Measurements from ENCODE around the gene CPLX1. TPM values are rescaled to one million over a fixed set of nuclear protein-coding genes. Genes with fewer than 3 reads are reported as not detected.
"Not testable (repeated sequence)": the region's sequence is repeated elsewhere in the genome, so short reads cannot be mapped to it uniquely, and the experiment has no call there.

CPLX1 gene
- total RNA-seq, 4 donors from 2014 or later: 0.12 to 0.34 (median 0.13) TPM; not detected in 1

DNA sequence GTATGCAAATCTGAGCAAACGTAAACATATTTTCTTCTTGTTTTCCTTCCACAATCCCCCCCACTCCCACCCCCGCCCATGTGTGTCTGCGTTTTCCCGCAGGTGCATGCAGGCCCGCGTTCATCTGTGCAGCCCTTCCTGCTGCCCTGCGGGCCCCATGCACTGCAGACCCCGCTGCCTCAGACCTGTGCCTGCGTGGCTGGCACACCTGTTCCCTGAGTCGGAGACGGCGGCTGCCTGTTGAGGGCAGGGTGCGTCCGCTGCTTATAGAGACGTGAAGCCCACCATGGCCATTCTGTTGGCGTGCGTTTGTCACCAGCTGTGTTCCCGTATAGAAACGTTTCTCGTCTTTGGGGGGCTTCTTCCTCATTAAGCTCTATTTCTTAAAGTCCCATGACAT is 68.8 kb downstream of the CPLX1 start:
- DNase-seq (ENCODE audit: low spot score in 2 of 2): no peak
- no peak overlapping the region for H3K4me3 ChIP-seq (ENCODE audit: low read depth, poor library complexity, severe bottlenecking)
- intact Hi-C loops (cut with DNase I; ENCODE audit: low total_unique reads): no loop called here
- TF ChIP-seq, protein P1, sequence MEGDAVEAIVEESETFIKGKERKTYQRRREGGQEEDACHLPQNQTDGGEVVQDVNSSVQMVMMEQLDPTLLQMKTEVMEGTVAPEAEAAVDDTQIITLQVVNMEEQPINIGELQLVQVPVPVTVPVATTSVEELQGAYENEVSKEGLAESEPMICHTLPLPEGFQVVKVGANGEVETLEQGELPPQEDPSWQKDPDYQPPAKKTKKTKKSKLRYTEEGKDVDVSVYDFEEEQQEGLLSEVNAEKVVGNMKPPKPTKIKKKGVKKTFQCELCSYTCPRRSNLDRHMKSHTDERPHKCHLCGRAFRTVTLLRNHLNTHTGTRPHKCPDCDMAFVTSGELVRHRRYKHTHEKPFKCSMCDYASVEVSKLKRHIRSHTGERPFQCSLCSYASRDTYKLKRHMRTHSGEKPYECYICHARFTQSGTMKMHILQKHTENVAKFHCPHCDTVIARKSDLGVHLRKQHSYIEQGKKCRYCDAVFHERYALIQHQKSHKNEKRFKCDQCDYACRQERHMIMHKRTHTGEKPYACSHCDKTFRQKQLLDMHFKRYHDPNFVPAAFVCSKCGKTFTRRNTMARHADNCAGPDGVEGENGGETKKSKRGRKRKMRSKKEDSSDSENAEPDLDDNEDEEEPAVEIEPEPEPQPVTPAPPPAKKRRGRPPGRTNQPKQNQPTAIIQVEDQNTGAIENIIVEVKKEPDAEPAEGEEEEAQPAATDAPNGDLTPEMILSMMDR (IDR thresholded peaks at IDR 0.05): no peak
- no peak for TF ChIP-seq POLR2A (IDR thresholded peaks at IDR 0.05)
- 93 to 94% methylated on average over 20 of the region's 20 CpGs for whole genome bisulfite sequencing, 2 donors

DNA sequence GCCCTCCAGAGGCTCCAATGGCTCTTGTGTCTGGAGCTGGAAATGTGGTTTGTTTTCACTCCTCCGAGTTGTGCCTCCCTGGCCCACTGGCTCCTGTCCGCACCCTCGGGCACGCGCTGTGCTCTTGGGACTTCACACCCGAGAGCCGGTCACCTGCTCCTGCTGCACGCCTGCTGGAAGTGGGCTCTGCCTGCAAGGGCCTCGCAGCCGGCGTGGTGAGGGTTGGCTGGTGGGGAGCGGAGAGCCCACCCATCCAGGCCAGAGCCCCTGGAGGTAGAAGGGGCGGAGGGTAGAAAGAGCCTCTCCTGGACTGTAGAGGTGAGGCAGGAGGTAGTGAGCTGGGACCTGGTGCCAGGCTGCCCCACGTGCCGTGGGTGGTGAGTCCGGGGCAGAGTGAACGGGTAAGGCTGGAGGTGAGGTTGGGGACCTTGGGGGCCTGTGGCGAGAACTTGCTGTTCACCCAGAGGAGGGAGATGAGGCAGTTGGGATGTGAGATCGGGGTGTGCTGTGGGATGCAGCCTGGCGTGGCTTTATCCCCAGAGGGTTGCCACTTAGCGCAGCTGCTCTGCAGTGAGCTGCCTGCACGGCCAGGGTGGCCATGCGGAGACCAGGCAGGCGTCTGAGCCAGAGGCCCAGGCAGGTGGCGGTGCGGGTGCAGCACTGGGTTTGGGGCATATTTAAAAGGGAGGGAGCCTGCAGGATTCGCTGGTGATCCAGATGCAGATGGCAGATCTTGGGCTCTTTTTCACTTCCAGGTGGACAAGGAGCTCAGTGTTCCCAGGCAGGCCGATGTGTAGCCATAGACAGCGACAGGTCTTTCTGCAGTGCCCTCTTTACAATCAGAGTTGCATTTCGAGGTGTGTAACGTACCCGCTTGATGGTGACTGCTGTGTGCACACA is 71.5 kb downstream of the CPLX1 start:
- DNase-seq (ENCODE audit: low spot score in 2 of 2): no peak
- no peak overlapping the region for H3K4me3 ChIP-seq (ENCODE audit: low read depth, poor library complexity, severe bottlenecking)
- TF ChIP-seq, protein P1 (IDR thresholded peaks at IDR 0.05): no peak
- no peak for TF ChIP-seq POLR2A (IDR thresholded peaks at IDR 0.05)
- intact Hi-C loops (cut with DNase I; ENCODE audit: low total_unique reads): no loop called here
- WGBS, 2 donors: 92 to 95% methylated on average over 32 of the region's 32 CpGs

DNA sequence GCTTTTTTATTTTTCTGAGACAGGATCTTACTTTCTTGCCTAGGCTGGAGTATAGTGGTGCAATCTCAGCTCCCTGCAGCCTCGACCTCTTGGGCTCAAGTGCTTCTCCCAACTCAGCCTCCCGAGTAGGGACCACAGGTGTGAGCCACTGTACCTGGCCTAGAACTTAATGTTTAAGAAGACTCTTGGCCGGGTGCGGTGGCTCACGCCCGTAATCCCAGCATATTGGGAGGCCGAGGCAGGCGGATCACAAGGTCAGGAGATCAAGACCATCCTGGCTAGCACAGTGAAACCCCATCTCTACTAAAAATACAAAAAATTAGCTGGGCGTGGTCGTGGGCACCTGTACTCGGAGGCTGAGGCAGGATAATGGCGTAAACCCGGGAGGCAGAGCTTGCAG is 72.7 kb downstream of the CPLX1 start:
- intact Hi-C loops (cut with DNase I; ENCODE audit: low total_unique reads); DNase-seq (ENCODE audit: low spot score in 2 of 2): not testable (repeated sequence)

DNA sequence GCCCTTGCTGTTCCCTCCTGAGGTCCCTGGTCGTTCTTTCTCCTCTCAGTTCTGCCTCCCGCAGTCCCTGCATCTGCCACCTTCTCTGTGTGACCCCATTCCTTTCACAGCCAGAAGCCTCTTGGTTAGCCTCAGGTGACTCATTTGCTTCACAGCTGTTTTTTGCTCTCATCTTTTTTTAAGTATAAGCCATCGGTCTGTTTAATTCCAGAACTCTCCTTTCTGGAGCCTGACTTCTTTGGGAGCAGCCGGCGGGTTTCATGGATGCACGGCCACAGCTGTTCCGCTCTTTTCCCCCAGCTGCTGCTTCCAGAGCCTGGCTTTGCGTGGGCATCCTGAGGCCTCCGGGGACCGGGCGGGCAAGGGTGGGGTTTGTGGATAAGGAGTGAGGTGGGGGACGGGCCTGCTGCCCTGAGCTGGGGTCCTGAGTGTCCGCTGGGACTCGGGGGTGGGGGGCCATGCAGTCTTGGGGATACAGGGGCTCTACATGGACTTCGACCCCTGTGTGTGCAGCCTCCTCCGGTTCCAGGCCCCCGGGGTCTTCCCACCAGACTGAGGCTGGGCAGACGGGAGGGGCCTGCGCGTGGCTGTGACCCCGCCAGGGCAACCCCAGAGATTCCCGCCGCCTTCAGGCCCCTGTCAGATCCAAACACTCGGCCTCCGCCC is 73.6 kb downstream of the CPLX1 start:
- TF ChIP-seq, protein P1 (IDR thresholded peaks at IDR 0.05): no peak
- TF ChIP-seq POLR2A (IDR thresholded peaks at IDR 0.05): no peak
- intact Hi-C loops (cut with DNase I; ENCODE audit: low total_unique reads): no loop called here
- no peak for DNase-seq (ENCODE audit: low spot score in 2 of 2)
- 93 to 95% methylated on average over 25 of the region's 25 CpGs for WGBS, 2 donors
- H3K4me3 ChIP-seq (ENCODE audit: low read depth, poor library complexity, severe bottlenecking): no peak overlapping the region

More for the DNA sequence above, 72.7 kb downstream of the CPLX1 start:
- not testable (repeated sequence) for H3K4me3 ChIP-seq (ENCODE audit: low read depth, poor library complexity, severe bottlenecking)
- WGBS, 2 donors: 93 to 97% methylated on average over 13 of the region's 13 CpGs

DNA sequence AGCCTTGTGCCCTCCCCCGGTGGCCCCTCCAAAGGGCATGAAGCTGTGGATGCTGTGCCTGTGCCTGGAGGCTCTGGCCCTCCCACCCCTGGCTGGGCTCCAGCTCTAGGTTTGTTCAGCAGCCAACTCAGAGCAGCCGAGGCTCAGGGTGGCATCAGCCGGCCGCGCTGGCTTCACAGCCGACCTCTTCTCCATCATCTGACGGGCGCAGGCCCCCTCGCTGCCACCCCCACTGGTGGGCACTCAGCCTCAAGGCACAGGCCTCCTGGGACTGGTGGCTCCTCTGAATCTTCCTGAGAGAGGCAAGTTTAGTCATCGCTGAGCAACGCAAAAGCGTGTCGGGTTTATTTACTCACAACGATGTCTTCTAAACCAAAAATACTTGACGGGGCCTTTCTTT is 74.3 kb downstream of the CPLX1 start:
- H3K4me3 ChIP-seq (ENCODE audit: low read depth, poor library complexity, severe bottlenecking): no peak overlapping the region
- no peak for DNase-seq (ENCODE audit: low spot score in 2 of 2)
- intact Hi-C loops (cut with DNase I; ENCODE audit: low total_unique reads): no loop called here
- 85 to 91% methylated on average over 15 of the region's 15 CpGs for WGBS, 2 donors
- no peak for TF ChIP-seq POLR2A (IDR thresholded peaks at IDR 0.05)
- TF ChIP-seq, protein P1 (IDR thresholded peaks at IDR 0.05): no peak
